Smooth muscle cell (in vitro differentiated cells): ENCODE results near the gene PDLIM4. TPM values are rescaled to one million over a fixed set of nuclear protein-coding genes. Genes with fewer than 3 reads are reported as not detected.

Experiments used
- DNase-seq: peaks from one replicate; lab custom pipeline; 2025; ENCODE audit not compliant: unreplicated experiment; lab: John Stamatoyannopoulos, UW
- H2AFZ ChIP-seq: fragments of 200-600 bp; sonication (generic); 2 replicates; pipeline ENCODE4 v1.6.0; 2016; ENCODE audit warnings: antibody characterized with exemption, low read depth, mild to moderate bottlenecking
- H3F3A ChIP-seq: fragments of 200-600 bp; sonication (generic); 2 replicates; pipeline ENCODE4 v1.6.0; 2017; ENCODE audit warnings: antibody characterized with exemption, low read depth
- H3K27ac ChIP-seq: fragments of 200-600 bp; sonication (generic); 2 replicates; pipeline ENCODE4 v1.5.1; 2016; ENCODE audit warnings: low read depth, mild to moderate bottlenecking
- H3K27me3 ChIP-seq: fragments of 200-600 bp; sonication (generic); 2 replicates; pipeline ENCODE4 v1.6.1; 2016; ENCODE audit warnings: low read depth, mild to moderate bottlenecking
- H3K36me3 ChIP-seq: fragments of 200-600 bp; sonication (generic); 2 replicates; pipeline ENCODE4 v1.5.1; 2016; ENCODE audit warnings: low read depth
- H3K4me1 ChIP-seq: fragments of 200-600 bp; sonication (generic); 2 replicates; pipeline ENCODE4 v1.5.1; 2016; ENCODE audit warnings: low read depth
- H3K4me2 ChIP-seq: fragments of 200-600 bp; sonication (generic); 2 replicates; pipeline ENCODE4 v1.6.0; 2016; ENCODE audit warnings: mild to moderate bottlenecking
- H3K4me3 ChIP-seq: fragments of 200-600 bp; sonication (generic); 2 replicates; pipeline ENCODE4 v1.5.1; 2016; ENCODE audit warnings: mild to moderate bottlenecking
- H3K79me2 ChIP-seq: fragments of 200-600 bp; sonication (generic); 2 replicates; pipeline ENCODE4 v1.6.0; 2016; ENCODE audit warnings: low read depth, mild to moderate bottlenecking
- H3K9ac ChIP-seq: fragments of 200-600 bp; sonication (generic); 2 replicates; pipeline ENCODE4 v1.6.0; 2016; ENCODE audit warnings: low read depth
- H3K9me3 ChIP-seq: fragments of 200-600 bp; sonication (generic); replicated peaks from 2 replicates; pipeline ENCODE4 v1.5.1; 2016; ENCODE audit warnings: low read depth
- H4K20me1 ChIP-seq: fragments of 200-600 bp; sonication (generic); 2 replicates; pipeline ENCODE4 v1.6.0; 2016; ENCODE audit warnings: low read depth
- WGBS: methylation state at CpG from one replicate; pipeline ENCODE4 v1.1.7; 2016; ENCODE audit warnings: low lambda C conversion rate; 5-methylcytosine and 5-hydroxymethylcytosine counted together
- polyA plus RNA-seq: library from polyadenylated mRNA; unstranded; fragments of >200 nt; fragmentation: Nextera tagmentation; extraction: Ambion mirVana; gene quantifications from 2 replicates; pipeline ENCODE4 v1.2.1, GENCODE V29; 2016
- total RNA-seq: library from RNA; depleted of rRNA; stranded (reverse); fragments of >200 nt; gene quantifications from 2 replicates; pipeline ENCODE4 v1.2.3, GENCODE V29; 2014
- TF ChIP-seq, protein P1 (sequence below): fragments of 200-600 bp; sonication (generic); IDR thresholded peaks from 2 replicates; pipeline ENCODE4 v1.5.1; 2017; ENCODE audit warnings: borderline replicate concordance, mild to moderate bottlenecking, antibody characterized with exemption; ENCODE audit not compliant: insufficient read depth, poor library complexity, severe bottlenecking

The PDLIM4 gene
- total and polyA plus RNA-seq, 2 experiments from 2014 or later = 93.8 to 275 TPM

DNA sequence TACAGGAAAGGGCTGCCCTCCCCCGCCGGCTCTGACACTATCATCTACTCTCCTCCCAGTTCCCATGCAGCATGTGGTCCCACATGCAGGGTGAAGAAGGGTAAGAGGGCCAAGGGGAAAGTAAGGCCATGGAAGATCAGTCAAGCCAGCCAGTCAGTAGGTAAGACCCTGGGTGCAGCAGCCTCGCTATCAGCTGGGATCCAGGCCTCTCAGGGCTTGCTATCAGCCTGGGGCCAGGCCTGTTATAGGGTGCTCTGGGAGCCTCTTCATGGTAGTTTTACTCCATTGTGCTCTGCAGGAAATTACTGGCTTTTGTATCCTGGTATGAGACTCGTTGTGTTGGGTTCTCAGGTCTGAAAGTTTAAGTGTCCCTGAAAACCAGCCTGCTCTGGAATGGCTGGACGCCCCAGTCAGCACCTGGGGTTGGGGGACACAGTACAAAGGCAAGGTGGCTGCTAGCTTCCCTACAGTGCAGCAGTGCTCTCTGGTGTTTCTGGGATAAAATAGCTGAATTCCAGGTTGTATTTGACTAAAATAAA is 58.1 kb downstream of the PDLIM4 start:
- Histone ChIP-seq H4K20me1 (no peaks in the 10 kb centered on the region), H3K27ac (no peak overlapping the region), H3K36me3 (no peaks in the 10 kb centered on the region), H2AFZ (no peak overlapping the region), H3K9ac (no peak overlapping the region), H3K27me3 (no peaks in the 10 kb centered on the region), H3K9me3 (no peaks in the 10 kb centered on the region), H3K4me2 (no peak overlapping the region), H3K4me3 (no peak overlapping the region), H3F3A (no peaks in the 10 kb centered on the region), H3K79me2 (no peaks in the 10 kb centered on the region), H3K4me1 (no peaks in the 10 kb centered on the region)
- 90% methylated on average over 5 of the region's 5 CpGs for WGBS
- TF ChIP-seq, protein P1, sequence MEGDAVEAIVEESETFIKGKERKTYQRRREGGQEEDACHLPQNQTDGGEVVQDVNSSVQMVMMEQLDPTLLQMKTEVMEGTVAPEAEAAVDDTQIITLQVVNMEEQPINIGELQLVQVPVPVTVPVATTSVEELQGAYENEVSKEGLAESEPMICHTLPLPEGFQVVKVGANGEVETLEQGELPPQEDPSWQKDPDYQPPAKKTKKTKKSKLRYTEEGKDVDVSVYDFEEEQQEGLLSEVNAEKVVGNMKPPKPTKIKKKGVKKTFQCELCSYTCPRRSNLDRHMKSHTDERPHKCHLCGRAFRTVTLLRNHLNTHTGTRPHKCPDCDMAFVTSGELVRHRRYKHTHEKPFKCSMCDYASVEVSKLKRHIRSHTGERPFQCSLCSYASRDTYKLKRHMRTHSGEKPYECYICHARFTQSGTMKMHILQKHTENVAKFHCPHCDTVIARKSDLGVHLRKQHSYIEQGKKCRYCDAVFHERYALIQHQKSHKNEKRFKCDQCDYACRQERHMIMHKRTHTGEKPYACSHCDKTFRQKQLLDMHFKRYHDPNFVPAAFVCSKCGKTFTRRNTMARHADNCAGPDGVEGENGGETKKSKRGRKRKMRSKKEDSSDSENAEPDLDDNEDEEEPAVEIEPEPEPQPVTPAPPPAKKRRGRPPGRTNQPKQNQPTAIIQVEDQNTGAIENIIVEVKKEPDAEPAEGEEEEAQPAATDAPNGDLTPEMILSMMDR = no peak
- no peak for DNase-seq

DNA sequence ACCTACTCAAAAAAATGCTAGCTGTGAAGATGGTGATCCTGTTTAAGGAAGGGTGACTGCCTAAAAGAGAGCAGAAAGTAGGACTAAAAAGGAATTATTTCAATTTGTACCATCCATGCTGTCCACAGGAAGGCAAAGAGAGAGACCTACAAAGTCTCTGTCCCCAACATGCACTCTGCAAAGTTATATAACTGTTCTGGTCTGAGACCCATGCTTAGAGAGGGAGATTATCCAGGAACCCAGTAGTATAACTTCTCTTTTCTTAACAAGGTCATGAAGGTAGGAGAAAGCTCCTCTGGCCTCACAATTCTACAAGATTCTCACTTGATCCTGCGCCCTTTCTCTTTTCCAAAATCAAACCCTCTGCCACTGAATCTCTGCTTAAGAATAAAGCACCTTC is 62.5 kb downstream of the PDLIM4 start:
- H4K20me1 ChIP-seq = no peaks in the 10 kb centered on the region
- no peak overlapping the region for H3K4me2 ChIP-seq
- no peak overlapping the region for H3K9ac ChIP-seq
- TF ChIP-seq, protein P1 = no peak
- H3K36me3 ChIP-seq = no peaks in the 10 kb centered on the region
- H3K27me3 ChIP-seq = no peaks in the 10 kb centered on the region
- no peak overlapping the region for H3K27ac ChIP-seq
- H3F3A ChIP-seq = no peaks in the 10 kb centered on the region
- no peaks in the 10 kb centered on the region for H3K4me1 ChIP-seq
- DNase-seq = no peak
- no peak overlapping the region for H3K4me3 ChIP-seq
- 95% methylated on average over 1 of the region's 1 CpG for WGBS
- no peak overlapping the region for H2AFZ ChIP-seq
- H3K79me2 ChIP-seq = no peaks in the 10 kb centered on the region
- H3K9me3 ChIP-seq = no peaks in the 10 kb centered on the region

- TF ChIP-seq, protein P1 = no peak
- H3K9me3 ChIP-seq = no peaks in the 10 kb centered on the region
- no peak for DNase-seq
- H3K4me3 ChIP-seq = no peak overlapping the region
- H3K27ac ChIP-seq = no peak overlapping the region
- no peaks in the 10 kb centered on the region for H3K4me1 ChIP-seq
- WGBS = 91% methylated on average over 3 of the region's 3 CpGs
- H3K27me3 ChIP-seq = no peaks in the 10 kb centered on the region
- no peaks in the 10 kb centered on the region for H3F3A ChIP-seq
- H2AFZ ChIP-seq = no peak overlapping the region
- no peaks in the 10 kb centered on the region for H3K79me2 ChIP-seq
- H3K9ac ChIP-seq = no peak overlapping the region
- H3K4me2 ChIP-seq = no peak overlapping the region
- no peaks in the 10 kb centered on the region for H3K36me3 ChIP-seq
- no peaks in the 10 kb centered on the region for H4K20me1 ChIP-seq
Measured at GRCh38 chr5:132321109-132321721, 63.7 kb downstream of the PDLIM4 start.

DNA sequence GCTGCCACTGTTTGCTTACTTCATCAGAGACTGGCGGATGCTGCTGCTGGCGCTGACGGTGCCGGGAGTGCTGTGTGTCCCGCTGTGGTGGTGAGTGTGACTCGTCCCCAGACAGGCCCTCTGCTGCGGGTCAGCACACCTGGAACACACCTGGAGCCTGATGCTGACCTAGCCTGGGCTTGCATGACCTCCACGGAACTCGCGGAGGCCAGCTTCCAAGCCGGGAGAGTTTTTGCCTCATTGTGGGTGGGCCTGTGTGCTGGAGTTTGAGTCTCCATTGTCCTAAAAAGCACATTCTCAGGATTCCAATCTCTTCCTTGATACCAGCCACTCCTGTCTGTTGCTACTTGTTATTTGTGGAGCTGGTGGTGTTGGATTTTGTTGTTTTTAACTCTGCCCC is 64.8 kb downstream of the PDLIM4 start:
- H3F3A ChIP-seq = no peaks in the 10 kb centered on the region
- no peaks in the 10 kb centered on the region for H3K79me2 ChIP-seq
- H3K9ac ChIP-seq = no peak overlapping the region
- no peaks in the 10 kb centered on the region for H3K4me1 ChIP-seq
- H3K4me2 ChIP-seq = no peak overlapping the region
- no peak for DNase-seq
- no peak overlapping the region for H3K4me3 ChIP-seq
- H3K36me3 ChIP-seq = no peaks in the 10 kb centered on the region
- TF ChIP-seq, protein P1 = no peak
- H3K9me3 ChIP-seq = no peaks in the 10 kb centered on the region
- H3K27ac ChIP-seq = no peak overlapping the region
- no peaks in the 10 kb centered on the region for H3K27me3 ChIP-seq
- H4K20me1 ChIP-seq = no peaks in the 10 kb centered on the region
- WGBS = 41% methylated on average over 11 of the region's 11 CpGs
- H2AFZ ChIP-seq = no peak overlapping the region
